ENCODE results near the gene PGR.

The PGR gene

DNA sequence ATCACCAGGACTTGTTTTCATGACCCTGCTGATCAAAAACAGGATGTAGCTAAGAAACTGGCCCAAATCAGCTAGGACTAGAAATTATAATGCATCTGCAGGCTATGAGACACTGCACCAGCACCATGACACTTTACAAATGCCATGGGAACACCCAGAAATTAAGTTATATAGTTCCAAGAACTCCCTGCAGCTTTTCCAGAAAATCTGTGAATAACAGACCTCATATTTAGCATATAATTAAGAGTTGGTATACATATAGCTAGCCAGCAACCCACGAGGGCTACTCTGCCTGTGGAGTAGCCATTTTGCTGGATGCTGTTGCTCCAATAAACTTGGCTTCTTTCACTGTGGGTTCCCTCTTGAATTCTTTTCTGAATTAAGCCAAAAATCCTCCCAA, 101.0 kb downstream of the PGR start:
- H3K79me2 ChIP-seq (ENCODE audit: insufficient read depth, low read length) = no peaks in the 10 kb centered on the region
- H4K20me1 ChIP-seq (ENCODE audit: low read depth, low read length) = no peaks in the 10 kb centered on the region
- TF ChIP-seq, protein P1, sequence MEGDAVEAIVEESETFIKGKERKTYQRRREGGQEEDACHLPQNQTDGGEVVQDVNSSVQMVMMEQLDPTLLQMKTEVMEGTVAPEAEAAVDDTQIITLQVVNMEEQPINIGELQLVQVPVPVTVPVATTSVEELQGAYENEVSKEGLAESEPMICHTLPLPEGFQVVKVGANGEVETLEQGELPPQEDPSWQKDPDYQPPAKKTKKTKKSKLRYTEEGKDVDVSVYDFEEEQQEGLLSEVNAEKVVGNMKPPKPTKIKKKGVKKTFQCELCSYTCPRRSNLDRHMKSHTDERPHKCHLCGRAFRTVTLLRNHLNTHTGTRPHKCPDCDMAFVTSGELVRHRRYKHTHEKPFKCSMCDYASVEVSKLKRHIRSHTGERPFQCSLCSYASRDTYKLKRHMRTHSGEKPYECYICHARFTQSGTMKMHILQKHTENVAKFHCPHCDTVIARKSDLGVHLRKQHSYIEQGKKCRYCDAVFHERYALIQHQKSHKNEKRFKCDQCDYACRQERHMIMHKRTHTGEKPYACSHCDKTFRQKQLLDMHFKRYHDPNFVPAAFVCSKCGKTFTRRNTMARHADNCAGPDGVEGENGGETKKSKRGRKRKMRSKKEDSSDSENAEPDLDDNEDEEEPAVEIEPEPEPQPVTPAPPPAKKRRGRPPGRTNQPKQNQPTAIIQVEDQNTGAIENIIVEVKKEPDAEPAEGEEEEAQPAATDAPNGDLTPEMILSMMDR (IDR thresholded peaks at IDR 0.05; ENCODE audit: insufficient read depth, low read length, poor library complexity, severe bottlenecking) = no peak
- TF ChIP-seq EZH2phosphoT487 (conservative IDR thresholded peaks at IDR 0.05; ENCODE audit: low read length) = no peak

DNA sequence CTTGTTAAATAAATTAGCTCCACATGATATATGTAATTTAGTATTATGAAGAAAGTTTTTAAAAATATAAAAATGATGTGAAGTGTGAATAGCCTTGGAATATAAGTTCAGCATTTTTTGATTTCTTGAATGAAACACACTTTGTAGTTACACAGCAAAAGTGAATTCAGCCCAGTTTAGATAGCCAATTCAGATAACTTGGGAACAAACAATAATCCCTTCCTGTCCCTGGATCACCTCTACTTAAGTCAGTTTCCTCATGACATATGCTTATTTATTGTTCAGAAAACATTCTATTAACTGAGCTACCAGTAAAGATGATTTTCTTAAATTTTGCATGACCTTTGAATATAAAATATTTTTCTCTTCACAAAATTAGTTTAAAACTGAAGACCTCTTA, 107.4 kb downstream of the PGR start:
- no peaks in the 10 kb centered on the region for H3K27me3 ChIP-seq (ENCODE audit: low read length)
- H3K27ac ChIP-seq (ENCODE audit: low read depth, low read length) = no peak overlapping the region
- TF ChIP-seq, protein P1 (IDR thresholded peaks at IDR 0.05; ENCODE audit: insufficient read depth, low read length, poor library complexity, severe bottlenecking) = no peak
- no peak for TF ChIP-seq EZH2phosphoT487 (conservative IDR thresholded peaks at IDR 0.05; ENCODE audit: low read length)
- H3K4me2 ChIP-seq (ENCODE audit: low read depth, low read length, poor library complexity, severe bottlenecking) = no peak overlapping the region
- H3K9me3 ChIP-seq (ENCODE audit: insufficient read depth, low read length) = no peaks in the 10 kb centered on the region
- H2AFZ ChIP-seq (ENCODE audit: low read depth, low read length, severe bottlenecking) = no peak overlapping the region
- no peak overlapping the region for H3K9ac ChIP-seq (ENCODE audit: low read length)
- H4K20me1 ChIP-seq (ENCODE audit: low read depth, low read length) = no peaks in the 10 kb centered on the region
- H3K9me2 ChIP-seq (replicated peaks; ENCODE audit: insufficient read depth, low read length) = no peaks in the 10 kb centered on the region
- no peaks in the 10 kb centered on the region for H3K36me3 ChIP-seq (ENCODE audit: low read length)
- no peak overlapping the region for H3K4me3 ChIP-seq (ENCODE audit: insufficient read depth, low read length, poor library complexity, severe bottlenecking)
- H3F3A ChIP-seq (ENCODE audit: insufficient read depth) = no peaks in the 10 kb centered on the region
- H3K79me2 ChIP-seq (ENCODE audit: insufficient read depth, low read length) = no peaks in the 10 kb centered on the region

More for the DNA sequence above, 101.0 kb downstream of the PGR start:
- Histone ChIP-seq H3K4me3 (ENCODE audit: insufficient read depth, low read length, poor library complexity, severe bottlenecking) (no peak overlapping the region), H2AFZ (ENCODE audit: low read depth, low read length, severe bottlenecking) (no peak overlapping the region), H3F3A (ENCODE audit: insufficient read depth) (no peaks in the 10 kb centered on the region), H3K9me2 (replicated peaks; ENCODE audit: insufficient read depth, low read length) (no peaks in the 10 kb centered on the region), H3K27ac (ENCODE audit: low read depth, low read length) (no peak overlapping the region), H3K9me3 (ENCODE audit: insufficient read depth, low read length) (no peaks in the 10 kb centered on the region), H3K9ac (ENCODE audit: low read length) (no peak overlapping the region), H3K27me3 (ENCODE audit: low read length) (no peaks in the 10 kb centered on the region), H3K4me2 (ENCODE audit: low read depth, low read length, poor library complexity, severe bottlenecking) (no peak overlapping the region), H3K36me3 (ENCODE audit: low read length) (no peaks in the 10 kb centered on the region)

DNA sequence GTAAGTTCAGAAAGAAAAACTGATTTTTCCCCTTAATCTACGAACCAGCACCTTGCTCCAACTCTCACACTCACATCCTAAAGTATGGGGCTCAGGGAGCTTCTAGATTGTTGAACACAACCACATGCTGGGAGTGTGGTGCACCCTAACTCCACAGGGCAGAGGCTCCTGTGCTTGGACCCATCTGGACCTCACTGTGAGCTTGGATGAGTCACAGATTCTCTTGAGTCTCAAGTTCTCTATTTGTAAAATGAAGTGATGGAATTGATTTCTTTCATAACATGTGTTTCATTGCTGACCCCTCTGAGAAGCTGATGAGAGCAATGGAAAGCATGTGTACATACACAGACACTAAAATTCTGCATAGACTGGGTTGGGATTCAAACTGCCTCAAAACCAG, 109.7 kb downstream of the PGR start:
- H3K79me2 ChIP-seq (ENCODE audit: insufficient read depth, low read length) = no peaks in the 10 kb centered on the region
- TF ChIP-seq, protein P1 (IDR thresholded peaks at IDR 0.05; ENCODE audit: insufficient read depth, low read length, poor library complexity, severe bottlenecking) = no peak
- no peak for TF ChIP-seq EZH2phosphoT487 (conservative IDR thresholded peaks at IDR 0.05; ENCODE audit: low read length)
- H3F3A ChIP-seq (ENCODE audit: insufficient read depth) = no peaks in the 10 kb centered on the region
- H3K4me2 ChIP-seq (ENCODE audit: low read depth, low read length, poor library complexity, severe bottlenecking) = no peak overlapping the region
- no peaks in the 10 kb centered on the region for H4K20me1 ChIP-seq (ENCODE audit: low read depth, low read length)
- no peak overlapping the region for H3K27ac ChIP-seq (ENCODE audit: low read depth, low read length)
- no peak overlapping the region for H3K4me3 ChIP-seq (ENCODE audit: insufficient read depth, low read length, poor library complexity, severe bottlenecking)
- H3K9me2 ChIP-seq (replicated peaks; ENCODE audit: insufficient read depth, low read length) = no peaks in the 10 kb centered on the region
- no peaks in the 10 kb centered on the region for H3K9me3 ChIP-seq (ENCODE audit: insufficient read depth, low read length)
- no peak overlapping the region for H3K9ac ChIP-seq (ENCODE audit: low read length)
- H2AFZ ChIP-seq (ENCODE audit: low read depth, low read length, severe bottlenecking) = no peak overlapping the region
- H3K36me3 ChIP-seq (ENCODE audit: low read length) = no peaks in the 10 kb centered on the region
- H3K27me3 ChIP-seq (ENCODE audit: low read length) = no peaks in the 10 kb centered on the region

Measured in SU-DHL-6 (cell line).